CD4-positive, alpha-beta T cell treated with Interleukin-4 for 4 hours (primary cell): Measurements from ENCODE around the gene RNF157.

Experiments used
- DNase-seq: peaks from one replicate; pipeline ENCODE4 v3.0.0-alpha.2; 2020

The RNF157 gene

GRCh38 chr17:76240461-76241203 lies at the start of gene RNF157:
TSS of gene RNF157 (minus strand) at chr17:76240493. CDS start at chr17:76240240, 253 bp downstream.
- DNase-seq: peak; percentile 58

GRCh38 chr17:76281573-76282371 lies 41.5 kb upstream of the RNF157 start:
- DNase-seq: no peak

GRCh38 chr17:76280650-76281049 lies 40.4 kb upstream of the RNF157 start:
- no peak for DNase-seq

- DNase-seq: no peak
These were observed 39.5 kb upstream of the RNF157 start for GRCh38 chr17:76279742-76280287.

DNA sequence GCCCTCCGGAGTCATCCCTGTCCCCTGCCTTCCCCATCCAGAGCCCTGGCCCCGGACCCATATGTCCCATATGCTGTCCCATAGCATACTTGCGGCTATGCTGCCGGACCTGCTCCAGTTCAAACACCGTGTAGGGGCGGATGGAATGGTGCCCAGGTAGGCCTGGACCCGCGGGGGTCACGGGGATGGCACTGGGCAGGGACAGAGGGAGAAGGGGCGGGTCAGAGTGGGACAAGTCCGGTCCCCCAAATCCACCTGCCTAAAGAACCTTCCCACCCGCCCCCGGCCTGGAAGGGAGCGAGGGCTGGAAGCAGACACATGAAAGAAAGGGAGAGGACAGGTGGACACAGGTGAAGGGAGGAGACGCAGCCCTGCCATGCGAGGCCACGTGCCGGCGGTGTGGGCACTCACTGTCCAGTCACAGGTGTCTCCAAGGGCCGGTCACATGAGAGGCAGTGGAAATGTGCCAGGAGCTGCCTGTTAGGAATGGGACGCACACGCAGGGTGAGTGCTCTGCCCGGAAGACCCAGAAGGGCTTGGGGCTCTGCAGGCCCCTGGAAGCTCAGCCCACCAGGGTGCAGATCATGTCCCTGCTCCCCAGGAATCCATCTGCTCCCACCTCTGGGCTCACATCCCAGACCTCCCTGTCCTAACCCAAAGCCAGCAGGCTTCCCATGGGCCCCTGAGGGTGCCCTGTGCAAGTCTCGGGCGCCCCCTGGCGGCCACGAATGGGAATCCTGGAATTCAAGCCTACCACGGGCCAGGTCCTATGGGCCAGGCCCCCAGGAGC lies 38.9 kb upstream of the RNF157 start:
- peak; percentile 81 for DNase-seq

DNA sequence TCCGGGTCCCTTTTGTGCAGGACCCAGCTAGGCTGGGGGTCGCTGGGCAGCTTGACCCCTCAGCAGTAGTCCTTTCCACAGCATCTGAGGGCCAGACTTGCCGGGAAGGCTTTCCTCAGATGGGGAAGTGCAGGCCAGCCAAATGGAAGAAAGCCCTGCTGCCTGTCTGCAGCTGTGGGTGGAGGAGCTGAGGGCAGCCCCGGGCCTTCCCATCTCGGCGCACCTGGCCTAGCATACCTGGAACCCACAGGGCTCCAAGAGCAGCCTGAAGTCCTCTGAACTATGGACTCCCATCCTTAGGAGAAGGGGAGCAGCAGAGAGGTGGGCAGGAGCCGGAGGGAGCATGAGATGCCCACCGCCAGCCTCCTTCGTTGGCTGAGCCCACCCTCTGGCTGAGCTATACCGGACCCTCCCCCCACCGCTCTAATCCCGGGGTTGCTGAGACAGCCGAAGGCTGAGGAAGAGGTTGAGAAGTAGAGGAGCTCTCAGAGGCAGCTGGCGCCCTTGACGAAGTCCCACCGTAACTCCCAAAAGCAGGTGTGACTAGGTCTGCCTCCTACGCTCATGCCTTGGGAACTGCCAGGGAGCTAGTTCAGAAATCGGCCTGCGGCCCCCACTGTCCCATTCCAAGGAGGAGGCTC lies 38.1 kb upstream of the RNF157 start:
- DNase-seq: no peak

DNA sequence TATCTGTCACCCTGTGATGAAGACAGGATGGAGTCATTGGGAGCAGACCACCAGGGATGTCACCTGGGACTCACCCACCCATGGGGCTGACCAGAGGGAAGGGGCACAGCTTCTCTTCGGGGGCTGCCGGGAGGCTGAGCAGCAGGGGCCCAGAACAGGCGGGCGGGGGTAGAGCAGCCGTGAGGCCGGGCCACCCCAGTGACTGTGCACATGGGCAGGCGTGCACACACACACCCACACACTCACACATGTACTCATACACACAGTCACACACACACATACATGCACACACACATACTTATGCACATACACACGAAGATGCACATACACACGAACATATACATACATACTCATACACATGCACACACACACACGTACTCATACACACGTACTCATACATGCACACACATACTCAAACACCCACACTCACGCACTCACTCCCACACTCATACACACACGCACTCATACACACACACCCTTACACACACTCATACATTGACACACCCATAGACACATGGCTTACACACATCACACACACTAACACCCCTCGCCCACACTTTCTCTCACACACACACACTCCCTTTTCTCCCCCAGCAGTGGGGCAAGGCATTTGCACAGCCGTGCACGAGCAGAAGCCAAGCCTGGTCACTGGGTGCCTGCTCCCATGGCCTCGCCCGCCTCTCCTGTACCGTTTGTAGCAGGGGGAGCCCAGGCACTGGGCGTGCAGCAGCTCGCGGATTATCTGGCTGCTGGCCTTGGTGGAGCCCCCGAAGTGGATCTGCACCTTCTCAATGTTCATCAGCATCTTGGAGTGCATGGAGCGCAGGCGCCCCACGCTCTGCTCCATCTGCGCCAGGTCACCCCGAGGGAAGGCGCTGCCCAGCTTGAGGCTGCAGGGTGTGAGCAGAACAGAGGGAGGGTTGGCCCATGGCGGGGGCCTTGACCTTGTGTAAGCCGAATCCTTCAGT lies 37.3 kb upstream of the RNF157 start:
- no peak for DNase-seq

DNA sequence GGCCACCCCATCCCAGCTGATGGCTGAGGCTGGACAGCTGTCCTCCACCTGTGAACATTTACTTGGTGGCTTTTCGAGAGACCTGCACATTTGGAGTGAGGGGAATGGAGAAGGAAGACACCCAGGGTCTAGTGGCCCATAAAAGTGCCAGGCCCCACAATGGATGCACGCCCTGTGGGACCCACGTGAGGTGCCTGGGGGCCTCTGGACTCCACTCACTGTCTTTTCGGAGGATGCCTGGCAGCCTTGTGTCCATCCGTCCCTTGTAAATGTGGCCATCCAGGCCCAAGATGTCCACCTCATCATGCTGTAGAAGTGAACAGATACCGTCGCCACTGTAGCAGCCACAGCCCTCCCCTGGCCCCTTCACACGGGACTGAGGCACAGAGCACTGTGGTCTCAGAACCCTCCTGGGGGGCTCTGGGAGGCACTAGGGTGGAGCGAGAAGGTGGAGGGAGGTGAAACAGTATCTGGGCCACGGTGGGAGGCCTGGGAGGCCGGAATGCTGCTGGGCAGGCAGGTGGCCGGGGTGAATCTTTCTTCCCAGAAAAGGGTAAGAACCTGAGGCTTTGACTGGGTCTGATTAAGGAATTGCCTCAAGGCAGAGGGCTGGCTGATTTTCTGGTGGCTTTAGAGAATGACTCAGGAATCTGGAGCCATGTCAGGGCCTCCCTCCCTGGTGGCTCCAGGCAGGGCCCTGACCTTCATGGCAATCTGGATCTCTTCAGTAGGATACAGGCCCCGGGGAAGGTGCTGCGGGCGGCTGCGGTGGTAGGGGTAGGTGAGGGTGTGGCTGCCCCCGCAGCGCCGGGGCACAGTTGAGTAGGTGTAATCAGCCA lies 36.4 kb upstream of the RNF157 start:
- DNase-seq: no peak

DNA sequence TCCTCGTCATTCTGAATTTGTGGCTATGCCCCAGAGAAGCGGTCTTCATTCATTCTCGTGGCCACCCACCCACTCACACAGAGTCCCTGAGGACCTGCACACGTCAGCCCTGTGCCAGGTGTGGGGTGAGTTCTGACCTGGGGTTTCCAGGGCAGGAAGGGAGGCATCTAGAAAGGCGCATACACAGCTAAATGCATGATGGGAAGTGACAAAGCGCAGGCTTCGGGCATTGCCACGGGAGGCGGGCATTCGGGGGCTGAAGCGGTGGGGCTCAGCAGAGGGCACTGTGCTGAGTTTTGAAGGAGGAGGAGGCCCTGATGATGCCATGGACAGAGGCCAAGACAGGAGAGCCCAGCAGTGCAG lies 35.8 kb upstream of the RNF157 start:
- no peak for DNase-seq

- no peak for DNase-seq
These were observed 35.2 kb upstream of the RNF157 start for GRCh38 chr17:76275382-76276068.

DNA sequence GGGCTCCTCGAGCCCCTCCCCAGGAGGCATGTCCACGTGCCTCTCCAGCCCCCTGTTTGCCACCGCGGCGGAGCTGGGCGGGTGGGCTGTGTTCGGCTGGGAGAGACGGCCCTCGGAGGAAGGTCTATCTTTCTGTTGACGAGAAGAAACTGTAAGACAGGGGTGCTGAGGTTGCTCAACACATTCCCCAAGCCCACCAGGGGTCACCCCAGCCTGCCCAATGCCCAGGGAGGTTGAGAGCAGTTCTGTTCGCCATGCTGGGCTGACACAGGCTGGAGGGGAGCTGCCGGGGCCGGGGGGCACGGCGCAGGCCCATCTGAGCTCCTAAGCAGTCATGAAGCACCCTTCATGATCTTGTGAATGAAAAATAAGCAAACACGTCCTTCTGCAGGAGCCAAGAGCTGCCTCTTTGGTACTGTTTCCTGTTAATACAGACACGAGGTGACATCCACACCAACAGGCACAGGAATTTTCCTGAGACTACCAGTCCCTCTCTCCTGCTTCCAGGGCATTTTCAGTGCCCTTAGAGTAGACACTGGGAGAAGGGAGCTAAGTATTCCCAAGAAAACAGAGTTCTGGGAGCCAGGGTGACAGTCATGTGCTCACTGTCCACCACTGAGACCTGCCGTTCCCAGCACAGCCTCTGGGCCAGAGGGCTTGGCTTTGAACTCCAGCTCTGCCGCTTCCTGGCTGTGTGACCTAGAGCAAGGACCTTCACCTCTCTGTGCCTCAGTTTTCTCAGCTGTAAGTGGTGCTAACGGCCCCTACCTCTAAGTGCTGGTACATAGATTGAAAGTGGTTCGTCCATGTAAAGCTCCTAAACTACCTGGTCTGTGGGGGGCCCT lies 34.0 kb upstream of the RNF157 start:
- DNase-seq: no peak

DNA sequence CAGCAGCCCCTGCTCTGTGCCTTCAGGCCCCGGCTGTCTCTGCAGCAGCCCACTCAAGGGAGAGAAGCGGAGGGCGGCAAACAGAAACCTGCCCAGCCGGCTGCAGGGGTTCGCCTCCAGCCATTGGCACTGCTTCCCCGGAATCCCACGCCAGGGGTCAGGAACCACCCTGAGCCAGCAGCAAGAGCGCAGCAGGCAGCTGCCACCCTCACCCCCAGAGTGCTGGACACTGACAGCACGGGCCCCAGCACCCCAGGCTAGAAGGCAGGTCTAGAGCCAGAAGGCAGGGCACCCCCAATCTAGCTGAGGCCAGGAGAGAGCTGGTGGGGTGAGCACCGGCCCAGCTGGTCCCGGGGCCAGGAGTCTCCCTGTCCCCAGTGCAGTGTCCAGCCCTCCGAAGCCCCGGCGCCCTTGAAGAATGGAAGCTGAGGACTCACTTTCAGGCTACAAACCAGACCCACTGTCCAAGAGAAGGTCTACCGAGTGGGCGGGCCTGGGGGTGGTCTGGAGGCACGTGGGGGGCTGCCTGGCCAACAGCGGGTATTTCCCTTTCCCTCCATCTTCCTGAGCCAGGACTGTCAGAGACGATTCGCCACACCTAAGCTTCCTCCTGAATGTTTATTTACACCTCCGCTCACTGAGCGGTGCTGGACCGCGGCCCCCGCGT lies 33.3 kb upstream of the RNF157 start:
- no peak for DNase-seq

- peak; percentile 27 for DNase-seq
These were observed 32.5 kb upstream of the RNF157 start for GRCh38 chr17:76272541-76273444.

GRCh38 chr17:76271669-76272540 lies 31.6 kb upstream of the RNF157 start:
- peak; percentile 54 for DNase-seq

- DNase-seq: no peak
These were observed 30.7 kb upstream of the RNF157 start for GRCh38 chr17:76270770-76271668.
